ENCODE measurements around the gene MMP20. TPM values are rescaled to one million over a fixed set of nuclear protein-coding genes. Genes with fewer than 3 reads are reported as not detected.

Gene MMP20
- polyA plus RNA-seq, 4 donors, result not detected

Other genes with a start within 250 kb of the MMP20 start
- gene TMEM123, start 172.6 kb downstream of the MMP20 start, polyA plus RNA-seq (ENCODE audit: insufficient read length in 4 of 4), result 100 to 1,000 TPM; 225 to 336 (median 283) TPM
- 10 to 100 TPM; 19.8 to 32.3 (median 24.8) TPM for gene MMP7, start 94.6 kb downstream of the MMP20 start, polyA plus RNA-seq (ENCODE audit: insufficient read length in 4 of 4)
- gene MMP27, start 80.4 kb upstream of the MMP20 start, polyA plus RNA-seq (ENCODE audit: insufficient read length in 4 of 4), result not detected
- under 1 TPM in 3 of 4 donors, not detected in 1; 0.05 to 0.07 (median 0.06) TPM for gene MMP8, start 99.6 kb upstream of the MMP20 start, polyA plus RNA-seq (ENCODE audit: insufficient read length in 4 of 4)
- gene MMP10, start 155.3 kb upstream of the MMP20 start, polyA plus RNA-seq (ENCODE audit: insufficient read length in 4 of 4), result under 1 TPM in 2 of 4 donors, not detected in 2; 0.11 to 0.30 TPM
- under 1 TPM; 0.08 to 0.35 (median 0.22) TPM for gene MMP1, start 172.8 kb upstream of the MMP20 start, polyA plus RNA-seq (ENCODE audit: insufficient read length in 4 of 4)
- gene MMP3, start 218.3 kb upstream of the MMP20 start, polyA plus RNA-seq (ENCODE audit: insufficient read length in 4 of 4), result under 1 TPM in 1 of 4 donors, not detected in 3; 0.25 TPM
- 1 to 10 TPM; 1.8 to 5.1 (median 2.9) TPM for gene MMP12, start 249.7 kb upstream of the MMP20 start, polyA plus RNA-seq (ENCODE audit: insufficient read length in 4 of 4)

Measured in left renal cortex interstitium (tissue), 4 donors.